Hippocampal formation (tissue), 2 donors: Measurements from ENCODE around the gene MUC22.
"Not testable (repeated sequence)": the region's sequence is repeated elsewhere in the genome, so short reads cannot be mapped to it uniquely, and the experiment has no call there.

ENCODE experiments used
- DNase-seq, 2 donors: peaks; one replicate each; lab custom pipeline; 2025; lab: John Stamatoyannopoulos, UW

The MUC22 gene

GRCh38 chr6:30998785-30999184, 11.5 kb upstream of the MUC22 start:
- DNase-seq, result no peak

GRCh38 chr6:31000067-31000860, 10.0 kb upstream of the MUC22 start:
- not testable (repeated sequence) for DNase-seq

- no peak for DNase-seq
Measured at GRCh38 chr6:31001281-31001888, 8.9 kb upstream of the MUC22 start.

GRCh38 chr6:31002471-31002870, 7.8 kb upstream of the MUC22 start:
- no peak for DNase-seq

GRCh38 chr6:31004794-31005193, 5.5 kb upstream of the MUC22 start:
- DNase-seq, result no peak

- DNase-seq, result no peak
Measured at GRCh38 chr6:31005249-31006020, 4.8 kb upstream of the MUC22 start.

- no peak for DNase-seq
Measured at GRCh38 chr6:31007694-31008093, 2.6 kb upstream of the MUC22 start.

- no peak for DNase-seq
Measured at GRCh38 chr6:31008165-31008564, 2.1 kb upstream of the MUC22 start.

- DNase-seq, result no peak
Measured at GRCh38 chr6:31009731-31010130, 543 bp upstream of the MUC22 start.

GRCh38 chr6:31011153-31011552, 879 bp downstream of the MUC22 start:
- DNase-seq, result no peak

GRCh38 chr6:31016659-31017299, 6.5 kb downstream of the MUC22 start:
- no peak for DNase-seq

- DNase-seq, result not testable (repeated sequence)
Measured at GRCh38 chr6:31017436-31017835, 7.2 kb downstream of the MUC22 start.

- DNase-seq, result no peak
Measured at GRCh38 chr6:31020057-31020456, 9.8 kb downstream of the MUC22 start.

GRCh38 chr6:31020631-31021255, 10.5 kb downstream of the MUC22 start:
- not testable (repeated sequence) for DNase-seq

- not testable (repeated sequence) for DNase-seq
Measured at GRCh38 chr6:31021705-31022531, 11.6 kb downstream of the MUC22 start.

GRCh38 chr6:31025595-31025994, 15.3 kb downstream of the MUC22 start:
- no peak for DNase-seq

GRCh38 chr6:31031095-31031494, 20.8 kb downstream of the MUC22 start:
- DNase-seq, result no peak

GRCh38 chr6:31033075-31033474, 22.8 kb downstream of the MUC22 start:
- DNase-seq, result no peak

- DNase-seq, result no peak
Measured at GRCh38 chr6:31035862-31036497, 25.7 kb downstream of the MUC22 start.

- DNase-seq, result no peak
Measured at GRCh38 chr6:31037169-31037568, 26.9 kb downstream of the MUC22 start.
